ENCODE data around the gene HSPA12B. TPM values are rescaled to one million over a fixed set of nuclear protein-coding genes. Genes with fewer than 3 reads are reported as not detected.

HSPA12B gene
- total and polyA plus RNA-seq, 2 of the 13 experiments (the other 11 are each of a cell fraction or from before 2014, with no cell fraction given) = 0.01 TPM; not detected in 1

- TF ChIP-seq ZNF484 (CRISPR knock-in tag; IDR thresholded peaks at IDR 0.05; ENCODE audit: borderline replicate concordance, low read depth) = no peak
- TF ChIP-seq MEIS1 (CRISPR knock-in tag; IDR thresholded peaks at IDR 0.05; ENCODE audit: borderline replicate concordance) = no peak
- TF ChIP-seq NRL (CRISPR knock-in tag; IDR thresholded peaks at IDR 0.05; ENCODE audit: borderline replicate concordance) = peak; percentile 63; the same call in 1 of the 2 replicates
- peak; percentile 98 for TF ChIP-seq CTCF (CRISPR knock-in tag; IDR thresholded peaks at IDR 0.05)
- TF ChIP-seq RFX1 (IDR thresholded peaks at IDR 0.05) = no peak
- TF ChIP-seq ZNF367 (CRISPR knock-in tag; IDR thresholded peaks at IDR 0.05; ENCODE audit: borderline replicate concordance) = no peak
- peak; percentile 88 for TF ChIP-seq PATZ1 (CRISPR knock-in tag; IDR thresholded peaks at IDR 0.05)
- no peak for TF ChIP-seq GMEB2 (CRISPR knock-in tag; IDR thresholded peaks at IDR 0.05; ENCODE audit: low read depth)
- TF ChIP-seq ERF (CRISPR knock-in tag; IDR thresholded peaks at IDR 0.05) = peak; percentile 62; the same call in 1 of the 2 replicates
- no peak for TF ChIP-seq POLR2G (IDR thresholded peaks at IDR 0.05; ENCODE audit: low read depth, low read length)
- no peak for TF ChIP-seq ZBTB1 (CRISPR knock-in tag; IDR thresholded peaks at IDR 0.05; ENCODE audit: borderline replicate concordance)
- TF ChIP-seq ZBTB38 (CRISPR knock-in tag; IDR thresholded peaks at IDR 0.05) = no peak
- TF ChIP-seq FOXP4 (CRISPR knock-in tag; IDR thresholded peaks at IDR 0.05) = no peak
- TF ChIP-seq AGO1 (IDR thresholded peaks at IDR 0.05; ENCODE audit: low read depth, low read length, poor library complexity, severe bottlenecking) = no peak
- TF ChIP-seq CHD2 (IDR thresholded peaks at IDR 0.05; ENCODE audit: low read depth, low read length) = no peak
- no peak; the same call in 1 of the 2 replicates for TF ChIP-seq GFI1 (CRISPR knock-in tag; IDR thresholded peaks at IDR 0.05; ENCODE audit: borderline replicate concordance)
- TF ChIP-seq ZSCAN22 (CRISPR knock-in tag; IDR thresholded peaks at IDR 0.05) = no peak
- TF ChIP-seq ZNF770 (CRISPR knock-in tag; IDR thresholded peaks at IDR 0.05) = no peak
- peak; percentile 67; the same call in 1 of the 2 replicates for TF ChIP-seq SMC3 (IDR thresholded peaks at IDR 0.05; ENCODE audit: low read length)
These were observed 21.6 kb upstream of the HSPA12B start (continued) for GRCh38 chr20:3710703-3711483.

All from HepG2 (cell line).